ENCODE data around the gene MDH1B.
"Not testable (repeated sequence)": the region's sequence is repeated elsewhere in the genome, so short reads cannot be mapped to it uniquely, and the experiment has no call there.

The MDH1B gene

GRCh38 chr2:206765242-206766056 lies at the start of gene MDH1B, which contains the start of gene FASTKD2:
Gene MDH1B, minus strand, starts transcription at chr2:206765328. Its CDS starts 57 bp downstream, at chr2:206765271.
Gene FASTKD2, plus strand, starts transcription at chr2:206765606. Its CDS starts 1,088 bp downstream, at chr2:206766694.
- peak; percentile 69 for DNase-seq (ENCODE audit: low read depth)

- no peak for DNase-seq (ENCODE audit: low read depth)
Observed at GRCh38 chr2:206814498-206814897, 49.4 kb upstream of the MDH1B start.

- DNase-seq (ENCODE audit: low read depth) = not testable (repeated sequence)
Observed at GRCh38 chr2:206812471-206812870, 47.3 kb upstream of the MDH1B start.

DNA sequence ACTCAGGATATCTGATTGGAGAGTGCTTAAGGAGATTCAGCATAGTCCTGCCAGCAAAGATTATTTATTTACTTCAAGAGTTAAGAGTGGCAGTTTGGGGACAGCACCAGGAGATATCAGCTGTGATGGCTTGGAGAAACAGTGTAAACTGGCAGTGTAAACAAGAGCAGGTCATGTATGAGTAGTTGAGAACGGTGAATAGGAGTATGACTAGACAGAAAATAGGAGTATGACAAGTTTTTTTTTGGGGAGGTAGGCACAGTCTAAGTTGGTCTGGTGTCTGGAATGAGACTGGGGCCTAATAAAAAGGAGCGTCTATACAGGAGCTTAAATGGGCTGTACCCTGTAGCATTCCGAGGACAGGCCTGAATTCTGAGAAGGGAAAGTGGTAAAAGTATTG lies 42.5 kb upstream of the MDH1B start:
- not testable (repeated sequence) for DNase-seq (ENCODE audit: low read depth)

- no peak for DNase-seq (ENCODE audit: low read depth)
Observed at GRCh38 chr2:206805887-206806607, 40.9 kb upstream of the MDH1B start.

- DNase-seq (ENCODE audit: low read depth) = no peak
Observed at GRCh38 chr2:206804326-206804725, 39.2 kb upstream of the MDH1B start.

DNA sequence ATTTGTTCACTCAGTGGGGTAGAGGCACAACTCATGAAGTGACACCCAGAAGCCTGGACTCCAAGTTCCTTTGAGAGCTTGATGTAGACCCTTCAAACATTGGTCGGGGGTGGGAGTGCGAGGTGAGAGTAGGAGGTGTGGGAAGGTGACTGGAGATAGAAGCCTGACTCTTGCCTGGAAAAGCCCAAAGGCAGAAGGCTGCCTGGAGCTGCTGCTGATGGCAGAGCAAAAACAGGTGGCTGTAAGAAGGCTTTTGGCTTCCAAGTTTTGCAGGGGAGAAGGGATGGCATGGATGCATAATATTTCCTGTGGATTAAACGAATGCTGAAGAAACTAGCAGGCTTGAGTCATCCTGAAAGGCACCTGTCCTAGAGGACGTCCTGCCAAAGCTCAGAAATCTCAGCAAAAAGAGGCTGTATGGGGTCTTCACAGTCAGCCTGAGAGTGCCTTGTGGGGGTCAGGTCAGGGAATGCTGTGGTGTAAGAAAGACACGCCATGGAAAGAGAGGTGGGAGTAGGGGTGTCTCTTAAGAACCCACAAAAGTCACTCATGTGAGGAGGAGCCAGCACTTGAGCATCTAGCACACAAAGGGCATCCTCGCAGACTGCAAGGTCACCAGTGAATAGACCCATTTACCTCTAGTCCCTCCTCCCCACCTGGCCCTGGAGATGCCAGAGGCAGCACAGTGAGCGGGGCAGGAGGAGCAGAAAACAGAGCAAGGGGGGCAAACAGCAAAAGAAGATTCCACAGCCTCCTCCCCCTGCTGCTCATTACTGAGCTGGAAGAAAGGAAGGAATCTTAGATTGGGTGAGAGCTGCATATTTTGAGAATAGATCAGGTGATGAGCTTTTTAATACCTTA lies 37.8 kb upstream of the MDH1B start:
- no peak for DNase-seq (ENCODE audit: low read depth)

DNA sequence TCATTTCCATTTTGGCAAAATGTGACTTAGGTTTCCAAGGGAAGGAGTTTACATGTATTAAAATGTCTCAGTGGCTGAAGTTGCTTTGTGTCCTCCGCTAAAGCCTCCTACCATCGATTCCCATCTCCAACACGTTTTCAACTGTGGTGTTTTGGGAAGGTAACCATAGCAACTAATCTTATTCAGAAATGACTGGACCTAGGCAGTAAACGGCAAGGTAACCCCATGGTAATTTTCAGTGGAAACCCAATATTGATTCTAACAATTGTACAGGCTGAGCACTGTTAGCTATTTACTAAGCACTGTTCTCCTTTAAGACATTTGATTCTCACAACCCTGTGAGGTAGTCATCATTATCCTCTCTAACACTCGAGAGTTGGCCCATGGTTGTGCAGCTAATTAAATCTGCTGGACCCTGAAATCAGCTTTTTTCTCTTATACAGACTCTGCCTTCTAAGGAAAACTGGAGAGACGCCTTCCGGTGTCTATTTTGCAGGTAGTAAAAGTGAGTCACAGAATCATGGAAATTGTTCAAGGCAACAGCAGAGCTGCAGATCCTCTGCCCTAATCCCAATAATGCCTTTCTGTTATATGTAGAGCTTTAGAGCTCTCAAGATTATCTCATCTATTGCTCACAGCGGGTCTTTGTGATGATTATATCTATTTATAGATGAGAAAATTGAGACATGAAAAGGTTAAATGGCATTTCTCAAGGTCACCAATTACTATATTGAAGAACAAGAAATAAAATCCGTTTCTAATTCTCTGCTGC lies 36.5 kb upstream of the MDH1B start:
- no peak for DNase-seq (ENCODE audit: low read depth)

GRCh38 chr2:206800506-206801417 lies 35.6 kb upstream of the MDH1B start:
- no peak for DNase-seq (ENCODE audit: low read depth)

GRCh38 chr2:206799083-206799482 lies 34.0 kb upstream of the MDH1B start:
- no peak for DNase-seq (ENCODE audit: low read depth)

GRCh38 chr2:206798000-206798399 lies 32.9 kb upstream of the MDH1B start:
- no peak for DNase-seq (ENCODE audit: low read depth)

GRCh38 chr2:206797376-206797775 lies 32.2 kb upstream of the MDH1B start:
- DNase-seq (ENCODE audit: low read depth) = no peak

DNA sequence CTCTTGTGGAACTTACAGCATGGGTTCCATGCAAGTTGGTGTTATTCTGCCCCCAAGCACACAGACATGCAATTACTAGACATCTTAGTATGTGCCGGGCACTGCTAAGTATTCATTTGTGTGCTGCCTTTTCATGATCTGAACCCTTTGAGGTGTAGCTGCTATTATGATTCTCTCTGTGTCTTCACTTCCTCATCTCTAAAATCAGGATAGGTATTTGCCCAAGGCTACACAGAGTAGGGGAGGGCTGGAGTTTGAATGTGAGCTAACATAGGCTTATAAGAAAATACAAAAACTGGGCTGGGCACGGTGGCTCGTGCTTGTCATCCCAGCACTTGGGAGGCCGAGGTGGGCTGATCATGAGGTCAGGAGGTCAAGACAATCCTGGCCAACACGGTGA lies 27.5 kb upstream of the MDH1B start:
- no peak for DNase-seq (ENCODE audit: low read depth)

DNA sequence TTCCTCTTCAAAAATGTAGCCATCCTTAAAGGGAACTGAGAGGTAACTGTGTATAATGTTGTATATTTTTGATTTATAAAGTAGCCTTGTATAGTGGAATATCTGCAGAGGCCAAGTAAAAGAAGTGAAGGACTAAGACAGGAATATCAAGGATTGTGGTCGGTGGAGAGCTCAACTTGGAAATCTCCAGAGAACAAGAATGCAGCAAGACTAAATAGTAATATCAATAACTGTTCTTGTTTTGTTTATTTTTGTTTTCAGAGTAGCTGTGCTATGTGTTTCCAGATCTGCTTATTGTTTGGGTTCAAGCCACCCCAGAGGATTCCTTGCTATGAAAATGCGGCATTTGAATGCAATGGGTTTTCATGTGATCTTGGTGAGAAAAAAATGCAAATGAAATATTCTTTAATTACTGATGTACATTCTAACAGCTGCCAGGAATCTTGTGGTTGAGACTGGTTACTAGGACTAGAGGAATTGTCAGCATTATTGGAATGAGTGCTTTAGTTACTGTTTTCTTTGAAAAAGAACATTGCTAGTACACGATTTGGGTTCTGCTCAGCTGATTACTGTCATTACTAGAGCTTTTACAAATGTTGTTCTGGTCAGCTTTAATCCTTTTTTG lies 25.3 kb upstream of the MDH1B start:
- DNase-seq (ENCODE audit: low read depth) = no peak

- no peak for DNase-seq (ENCODE audit: low read depth)
Observed at GRCh38 chr2:206784559-206785353, 19.6 kb upstream of the MDH1B start.

DNA sequence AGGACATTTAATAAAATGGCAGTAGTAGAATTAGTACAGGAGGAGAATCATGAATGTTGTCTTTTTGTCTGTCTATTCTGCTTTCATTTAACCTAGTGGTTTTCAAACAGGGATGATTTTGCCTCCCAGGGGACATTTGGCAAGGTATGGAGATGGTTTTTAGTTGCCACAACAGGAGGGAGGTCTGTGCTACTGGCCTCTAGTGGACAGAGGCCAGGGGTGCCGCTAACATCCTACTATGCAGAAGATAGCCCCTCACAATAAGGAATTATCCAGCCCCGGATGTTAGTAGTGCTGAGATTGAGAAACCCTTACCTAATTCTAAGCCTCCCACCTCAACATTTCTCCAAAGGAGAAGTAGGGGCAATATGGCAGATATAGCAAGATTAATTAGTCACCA lies 18.6 kb upstream of the MDH1B start:
- no peak for DNase-seq (ENCODE audit: low read depth)

DNA sequence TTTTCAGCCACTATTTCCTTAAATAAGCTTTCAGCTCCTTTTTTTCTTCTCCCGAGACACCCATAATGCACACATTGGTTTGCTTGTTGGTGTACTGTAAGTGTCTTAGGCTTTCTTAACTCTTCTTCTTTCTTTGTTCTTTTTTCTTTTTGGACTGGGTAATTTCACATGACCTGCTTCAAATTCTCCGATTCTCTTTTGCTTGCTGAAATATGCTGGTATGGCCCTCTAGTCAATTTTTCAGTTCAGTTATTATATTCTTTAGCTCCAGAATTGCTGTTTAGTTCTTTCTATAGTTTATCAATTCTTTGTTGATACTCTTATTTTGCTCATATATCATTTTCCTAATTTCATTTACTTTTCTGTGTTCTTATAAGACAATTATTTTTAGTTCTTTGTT lies 15.5 kb upstream of the MDH1B start:
- no peak for DNase-seq (ENCODE audit: low read depth)

- no peak for DNase-seq (ENCODE audit: low read depth)
Observed at GRCh38 chr2:206776432-206776831, 11.3 kb upstream of the MDH1B start.

- DNase-seq (ENCODE audit: low read depth) = no peak
Observed at GRCh38 chr2:206774871-206775270, 9.7 kb upstream of the MDH1B start.
